Stomach (tissue), 4 donors: ENCODE results near the gene RAX2.

ENCODE experiments used
- EP300 ChIP-seq: sonication (generic); formaldehyde crosslinking; IDR thresholded peaks from one replicate; pipeline ENCODE4 v1.6.1; 2017; ENCODE audit warnings: antibody characterized with exemption
- POLR2A ChIP-seq, 4 donors: fragments of 450-650 bp; IDR thresholded peaks; one replicate each; pipeline ENCODE4 v1.6.1; 2016; ENCODE audit warnings: antibody characterized with exemption in 4 of 4, control low read depth in 2 of 4, mild to moderate bottlenecking in 1 of 4, moderate library complexity in 1 of 4
- TF ChIP-seq, protein P1 (sequence below), 7 experiments: fragments of 450-650 bp in 4 of 7; fragments of 200-600 bp in 3 of 7; sonication (generic) in 3 of 7; IDR thresholded peaks; one replicate each; pipeline ENCODE4 v1.5.1; 2016 to 2019; ENCODE audit warnings: antibody characterized with exemption in 7 of 7, control low read depth in 2 of 7, mild to moderate bottlenecking in 1 of 7

DNA sequence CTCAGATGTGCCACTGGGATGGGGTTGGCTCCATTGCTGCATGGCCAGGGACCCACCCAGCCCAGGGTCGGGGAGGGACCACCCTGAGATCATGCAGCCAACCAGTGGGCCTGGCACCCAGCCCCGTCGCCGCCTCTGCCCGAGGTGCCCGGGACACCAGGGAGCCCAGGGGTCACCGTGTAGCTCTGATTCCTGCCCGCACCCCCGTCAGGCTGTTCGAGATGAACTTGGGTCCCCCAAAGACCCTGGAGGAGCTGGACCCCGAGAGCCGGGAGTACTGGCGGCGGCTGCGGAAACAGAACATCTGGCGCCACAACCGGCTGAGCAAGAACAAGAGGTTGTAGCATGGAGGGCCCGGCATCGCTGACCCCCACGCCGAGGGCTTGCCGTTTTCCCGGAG, 5.0 kb downstream of the RAX2 start:
- TF ChIP-seq, protein P1, sequence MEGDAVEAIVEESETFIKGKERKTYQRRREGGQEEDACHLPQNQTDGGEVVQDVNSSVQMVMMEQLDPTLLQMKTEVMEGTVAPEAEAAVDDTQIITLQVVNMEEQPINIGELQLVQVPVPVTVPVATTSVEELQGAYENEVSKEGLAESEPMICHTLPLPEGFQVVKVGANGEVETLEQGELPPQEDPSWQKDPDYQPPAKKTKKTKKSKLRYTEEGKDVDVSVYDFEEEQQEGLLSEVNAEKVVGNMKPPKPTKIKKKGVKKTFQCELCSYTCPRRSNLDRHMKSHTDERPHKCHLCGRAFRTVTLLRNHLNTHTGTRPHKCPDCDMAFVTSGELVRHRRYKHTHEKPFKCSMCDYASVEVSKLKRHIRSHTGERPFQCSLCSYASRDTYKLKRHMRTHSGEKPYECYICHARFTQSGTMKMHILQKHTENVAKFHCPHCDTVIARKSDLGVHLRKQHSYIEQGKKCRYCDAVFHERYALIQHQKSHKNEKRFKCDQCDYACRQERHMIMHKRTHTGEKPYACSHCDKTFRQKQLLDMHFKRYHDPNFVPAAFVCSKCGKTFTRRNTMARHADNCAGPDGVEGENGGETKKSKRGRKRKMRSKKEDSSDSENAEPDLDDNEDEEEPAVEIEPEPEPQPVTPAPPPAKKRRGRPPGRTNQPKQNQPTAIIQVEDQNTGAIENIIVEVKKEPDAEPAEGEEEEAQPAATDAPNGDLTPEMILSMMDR (IDR thresholded peaks at IDR 0.05) = no peak
- TF ChIP-seq POLR2A (IDR thresholded peaks at IDR 0.05) (no peak), EP300 (no peak)
